Left cardiac atrium (tissue), 4 donors: Measurements from ENCODE around the gene LRMDA. TPM values are rescaled to one million over a fixed set of nuclear protein-coding genes. Genes with fewer than 3 reads are reported as not detected.
A peak's percentile ranks its signal among the peaks of the same experiment; 100 is the strongest.

Source experiments
- ATAC-seq, 2 donors: fragments of 200-7000 bp; cut with Tn5 transposase; one replicate each; pipeline ENCODE4 v1.9.1; 2020; ENCODE audit warnings: mild to moderate bottlenecking in 2 of 2, moderate library complexity in 2 of 2
- DNase-seq: peaks from one replicate; pipeline ENCODE4 v3.0.0-alpha.2; 2020
- intact Hi-C, 2 donors: fragments of 100-400 bp; cut with DNase I; formaldehyde crosslinking; loops; one replicate each; pipeline versions ENCODE4 v1.14.1 to v1.15.1; 2022 to 2023
- total RNA-seq, 2 donors: library from RNA; stranded (reverse); fragmentation: NEBNext Ultra II Directional; extraction: Animal tissue kit (Norgen Biotek cat#: 25700); gene quantifications; one replicate each; pipeline ENCODE4 v1.2.1, GENCODE V29; 2021
- donor health status: DM: no; HTN: yes; CAD: no.
- donor health status: DM: no; HTN: yes; CAD: no; lungs with severe emphysema.
- donor health status: DM: yes; HTN: yes; CAD: no.
- donor health status: Dilated cardiomyopathy.

LRMDA gene
- total RNA-seq, 2 donors from 2014 or later: 40.6 to 57.8 TPM

DNA sequence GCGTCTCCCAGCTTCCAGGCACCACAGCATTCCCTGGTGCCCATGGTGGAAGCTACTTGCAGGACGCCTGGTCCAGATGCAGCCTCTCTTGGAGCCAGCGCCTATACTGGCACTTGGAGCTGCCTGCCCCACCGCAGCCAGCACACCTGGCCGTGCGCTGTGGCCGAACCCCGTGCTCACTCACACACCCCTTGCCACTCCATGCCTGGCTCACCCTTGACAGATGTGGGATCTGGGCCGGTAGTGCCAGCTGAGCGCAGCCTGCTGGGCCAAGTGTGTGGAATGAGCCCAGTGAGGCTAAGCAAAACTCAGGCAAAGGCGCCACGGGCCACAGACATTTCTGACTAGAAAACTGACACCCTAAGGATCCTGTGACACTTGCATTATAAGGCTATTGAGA lies 884.8 kb downstream of the LRMDA start:
- ATAC-seq (no peak), DNase-seq (no peak)
- intact Hi-C loops: no loop called here

DNA sequence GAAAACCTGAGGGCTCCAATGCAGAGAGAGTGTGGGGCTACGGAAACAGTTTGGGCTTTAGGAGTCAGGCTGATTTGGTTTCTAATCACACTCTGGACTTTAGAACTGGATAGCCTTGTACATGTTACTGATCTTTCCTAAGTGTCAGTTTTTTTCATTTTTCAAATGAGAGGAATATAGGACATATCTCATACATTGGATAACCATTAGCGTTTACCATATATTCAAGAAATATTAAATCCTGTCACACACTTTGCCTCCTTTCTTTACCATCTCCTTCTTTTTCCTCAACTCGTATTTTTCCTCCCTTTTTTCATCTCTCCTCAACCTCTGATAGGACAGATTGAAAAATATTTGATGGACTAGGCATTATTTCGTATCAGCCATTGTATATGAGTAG lies 885.7 kb downstream of the LRMDA start:
- DNase-seq (no peak), ATAC-seq (no peak)
- intact Hi-C loops: no loop called here

DNA sequence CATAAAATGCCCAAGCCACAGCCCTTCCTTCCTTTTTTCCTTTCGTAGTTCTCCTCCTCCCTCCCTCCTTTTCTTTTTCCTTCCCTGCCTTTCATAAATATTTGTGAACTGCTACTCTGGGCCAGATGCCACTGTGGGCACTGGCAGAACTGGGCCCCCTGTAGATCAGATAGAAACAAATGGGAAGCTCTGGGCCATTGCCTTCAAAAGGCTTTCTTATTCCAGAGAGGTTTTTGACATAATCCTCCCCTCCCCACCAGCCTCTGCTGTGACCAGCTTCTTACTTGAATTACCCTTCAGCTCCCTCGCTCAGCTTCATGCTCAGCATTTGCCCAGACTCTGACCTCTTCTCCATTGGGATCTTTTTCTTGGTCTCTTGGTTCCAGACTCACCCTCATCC lies 886.8 kb downstream of the LRMDA start:
- intact Hi-C loops: no loop called here
- peak in 1 of 2 donors; percentile 34 for ATAC-seq
- no peak for DNase-seq

DNA sequence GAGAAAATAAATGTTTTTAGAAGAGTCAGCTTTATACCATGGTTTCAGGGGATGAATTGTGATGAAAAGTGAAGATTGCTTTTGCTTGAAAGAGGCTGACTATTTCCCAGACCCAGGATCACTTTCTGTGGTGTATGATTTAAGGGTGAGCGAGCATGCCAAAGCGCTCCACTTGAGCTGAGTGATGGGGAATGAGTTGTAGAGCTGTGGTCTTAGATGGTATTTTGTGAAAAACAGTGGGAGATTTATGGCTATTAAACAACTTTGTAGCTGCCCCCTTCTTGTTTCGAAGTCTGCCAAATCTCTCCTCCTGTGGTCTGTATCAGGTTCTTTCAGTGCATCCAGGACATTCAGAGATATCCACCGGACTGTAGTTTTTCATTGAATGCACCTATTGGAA lies 888.2 kb downstream of the LRMDA start:
- no peak for DNase-seq
- intact Hi-C loops: loop anchor here in 1 of 2 donors (10.0 kb wide), 1 partner anchor 95 kb away; no protein-coding TSS in a partner anchor
- ATAC-seq: no peak

DNA sequence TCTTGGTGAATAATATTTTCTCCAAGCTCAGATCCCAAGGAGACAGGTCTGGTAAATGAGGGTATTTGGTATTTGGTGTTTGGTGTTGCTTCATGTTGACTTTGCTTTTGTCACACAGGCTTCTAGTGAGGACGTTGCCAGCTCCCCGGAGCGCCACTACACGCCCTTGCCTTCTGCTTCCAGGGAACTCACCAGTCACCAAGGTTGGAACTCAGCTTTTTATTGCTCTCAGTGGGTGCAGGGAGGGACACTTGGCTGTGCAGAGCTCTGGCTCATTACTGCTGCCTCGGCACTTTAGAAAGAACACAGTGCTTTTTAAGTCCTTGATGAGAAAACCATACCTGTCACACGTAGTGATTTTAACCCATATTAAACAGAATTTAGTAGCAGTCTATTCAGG lies 892.9 kb downstream of the LRMDA start:
- intact Hi-C loops: loop anchor here in 1 of 2 donors (10.0 kb wide), 1 partner anchor 91 kb away; no protein-coding TSS in a partner anchor
- DNase-seq (peak; percentile 55), ATAC-seq (peak; percentile 82 to 93)

DNA sequence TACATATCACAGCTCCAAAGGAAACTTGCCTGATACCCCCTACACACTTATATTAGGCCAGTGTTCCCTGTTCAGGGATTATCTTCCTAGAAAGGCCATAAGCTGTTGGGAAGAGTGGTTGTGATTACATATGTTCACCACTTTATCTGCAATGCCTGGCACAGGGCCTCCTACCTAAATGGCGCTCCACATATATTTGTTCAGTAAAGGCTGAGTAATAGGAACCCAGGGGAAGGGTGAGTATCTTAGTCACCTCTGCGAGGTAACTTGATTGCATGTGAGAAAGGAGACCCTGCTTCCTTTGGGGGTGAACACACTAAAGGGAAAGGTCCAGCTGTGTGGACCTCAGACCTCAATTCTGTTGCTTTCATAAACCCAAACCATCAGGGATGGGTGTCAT lies 896.0 kb downstream of the LRMDA start:
- ATAC-seq (no peak), DNase-seq (no peak)
- intact Hi-C loops: loop anchor here in 1 of 2 donors (10.0 kb wide), 1 partner anchor 87 kb away; no protein-coding TSS in a partner anchor

DNA sequence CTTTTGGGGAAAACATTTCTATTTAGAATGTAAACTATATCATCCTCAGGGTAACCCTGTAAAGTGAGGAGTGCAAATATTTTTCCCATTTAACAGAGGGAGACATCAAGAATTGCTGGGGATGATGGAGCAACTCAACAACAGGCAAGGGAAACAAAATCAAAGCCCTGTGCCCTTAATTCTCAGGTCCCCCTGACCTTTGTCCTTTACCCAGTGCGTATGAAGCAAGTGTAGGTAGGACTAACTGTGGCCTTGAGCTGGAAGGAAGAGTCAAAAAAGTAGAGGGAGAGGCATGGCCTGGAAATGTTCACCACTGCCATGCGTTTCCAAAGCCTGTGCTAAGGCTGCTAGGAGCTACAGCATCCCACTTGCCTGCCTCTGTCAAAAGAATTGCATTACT lies 896.9 kb downstream of the LRMDA start:
- ATAC-seq: no peak
- intact Hi-C loops: loop anchor here in 1 of 2 donors (10.0 kb wide), 1 partner anchor 86 kb away; no protein-coding TSS in a partner anchor
- no peak for DNase-seq

DNA sequence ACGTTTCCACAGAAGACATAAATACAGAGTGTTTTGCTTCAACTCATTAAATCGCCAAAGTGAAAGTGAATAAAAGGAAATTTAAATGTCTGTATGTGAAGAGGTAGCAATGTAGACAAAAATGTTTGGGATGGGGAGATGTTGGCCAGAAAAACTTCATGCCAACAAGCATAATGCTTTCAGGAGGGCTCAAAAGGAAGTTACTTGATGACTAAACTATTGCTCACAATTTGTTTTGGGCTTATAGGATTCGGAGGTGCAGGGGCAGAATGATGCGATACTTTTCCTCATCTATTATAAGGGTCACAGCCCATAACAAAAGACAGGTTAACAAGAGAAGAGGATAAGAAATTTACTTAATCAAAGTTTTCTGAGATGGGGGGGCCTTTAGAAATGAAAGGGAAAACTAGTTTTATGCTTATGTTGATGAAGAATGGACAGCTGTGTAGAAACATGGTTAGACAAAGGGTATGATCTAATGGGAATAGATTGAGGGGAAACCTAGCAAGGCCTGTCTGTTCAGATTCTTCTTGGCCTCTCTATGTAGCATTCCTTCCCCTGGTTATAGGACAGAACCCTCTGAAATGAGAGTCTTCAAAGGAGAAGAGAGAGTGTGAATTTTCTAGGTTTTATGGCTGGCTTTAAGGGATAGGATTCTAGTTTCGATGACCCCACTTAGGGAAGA lies 898.6 kb downstream of the LRMDA start:
- DNase-seq: no peak
- intact Hi-C loops: loop anchor here in 1 of 2 donors (10.0 kb wide), 1 partner anchor 85 kb away; no protein-coding TSS in a partner anchor
- no peak for ATAC-seq

DNA sequence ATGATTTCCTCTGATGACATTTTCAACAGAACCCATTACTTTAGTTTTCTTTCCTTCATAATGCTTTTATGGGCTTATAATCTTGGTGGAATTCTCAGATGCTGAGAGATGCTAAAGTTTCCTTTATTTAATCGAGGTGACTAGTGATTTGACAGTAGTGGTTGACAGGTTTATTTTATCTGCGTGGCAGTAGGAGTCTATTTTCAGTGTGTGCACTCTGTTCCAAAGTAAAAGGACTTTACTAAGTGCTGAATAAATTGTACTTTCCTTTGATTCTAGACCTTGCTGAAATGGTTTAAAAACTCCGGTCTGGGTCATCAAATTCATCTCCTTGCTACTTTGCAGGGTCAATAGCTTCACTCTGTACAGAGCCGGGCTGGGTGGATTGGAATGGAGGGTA lies 900.3 kb downstream of the LRMDA start:
- DNase-seq (no peak), ATAC-seq (peak in 1 of 2 donors; percentile 18)
- intact Hi-C loops: no loop called here

DNA sequence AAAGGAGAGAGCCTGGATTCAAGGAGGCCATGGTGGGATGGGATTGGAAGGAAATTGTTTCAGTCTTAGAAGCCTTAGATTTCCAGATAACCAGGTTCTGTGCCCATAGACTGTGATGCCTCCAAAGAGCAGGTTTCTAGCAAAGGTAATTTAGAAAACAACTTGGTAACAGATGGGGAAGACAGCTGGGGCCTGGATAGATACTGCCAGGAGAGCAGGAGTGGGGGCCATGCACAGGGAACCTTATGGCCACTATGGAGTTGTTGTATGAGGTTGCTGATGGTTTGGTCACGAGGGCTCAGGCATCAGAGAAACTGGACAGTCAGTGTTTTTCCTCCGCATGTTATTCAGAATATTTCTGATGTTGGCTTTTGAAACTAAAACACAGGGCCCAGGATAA lies 901.9 kb downstream of the LRMDA start:
- intact Hi-C loops: no loop called here
- no peak for ATAC-seq
- no peak for DNase-seq

DNA sequence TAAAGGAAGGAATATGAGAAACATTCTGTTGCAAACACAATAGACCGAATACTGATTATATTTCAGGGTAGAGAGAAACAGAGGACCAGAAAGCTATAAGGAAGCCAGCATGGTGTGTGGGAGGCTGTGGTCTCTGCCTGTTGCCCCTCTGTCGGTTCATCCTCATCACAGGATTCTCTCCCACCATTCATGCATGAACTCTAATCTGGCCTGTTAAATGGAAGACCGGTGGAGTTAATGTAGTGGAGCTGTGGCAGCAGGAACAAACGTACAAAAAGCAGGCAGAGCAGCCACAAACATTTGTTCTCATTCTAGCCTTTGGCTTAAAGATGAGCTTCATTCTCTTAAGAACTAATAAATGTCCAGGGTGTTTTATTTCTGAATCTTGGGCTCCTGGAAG lies 902.4 kb downstream of the LRMDA start:
- ATAC-seq (no peak), DNase-seq (no peak)
- intact Hi-C loops: no loop called here

DNA sequence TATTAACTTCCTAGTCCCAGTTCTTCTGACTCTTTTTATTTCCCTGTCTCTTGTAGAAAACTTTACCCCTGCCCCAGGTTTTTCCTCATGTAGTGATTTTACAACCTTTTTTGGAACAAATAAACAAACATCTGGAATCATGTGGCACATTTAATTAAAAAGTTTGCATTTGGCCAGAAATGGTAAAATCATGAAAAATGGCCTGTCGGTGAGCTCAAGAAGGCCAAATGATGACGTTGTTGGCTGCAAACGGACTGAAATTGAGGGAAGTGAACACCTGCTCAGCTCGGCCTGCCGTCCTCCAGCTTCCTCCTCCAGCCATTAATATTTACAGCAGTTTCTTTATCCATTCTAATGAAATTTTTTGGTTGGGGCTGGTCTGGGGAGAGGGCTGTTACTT lies 902.8 kb downstream of the LRMDA start:
- no peak for DNase-seq
- intact Hi-C loops: no loop called here
- no peak for ATAC-seq

DNA sequence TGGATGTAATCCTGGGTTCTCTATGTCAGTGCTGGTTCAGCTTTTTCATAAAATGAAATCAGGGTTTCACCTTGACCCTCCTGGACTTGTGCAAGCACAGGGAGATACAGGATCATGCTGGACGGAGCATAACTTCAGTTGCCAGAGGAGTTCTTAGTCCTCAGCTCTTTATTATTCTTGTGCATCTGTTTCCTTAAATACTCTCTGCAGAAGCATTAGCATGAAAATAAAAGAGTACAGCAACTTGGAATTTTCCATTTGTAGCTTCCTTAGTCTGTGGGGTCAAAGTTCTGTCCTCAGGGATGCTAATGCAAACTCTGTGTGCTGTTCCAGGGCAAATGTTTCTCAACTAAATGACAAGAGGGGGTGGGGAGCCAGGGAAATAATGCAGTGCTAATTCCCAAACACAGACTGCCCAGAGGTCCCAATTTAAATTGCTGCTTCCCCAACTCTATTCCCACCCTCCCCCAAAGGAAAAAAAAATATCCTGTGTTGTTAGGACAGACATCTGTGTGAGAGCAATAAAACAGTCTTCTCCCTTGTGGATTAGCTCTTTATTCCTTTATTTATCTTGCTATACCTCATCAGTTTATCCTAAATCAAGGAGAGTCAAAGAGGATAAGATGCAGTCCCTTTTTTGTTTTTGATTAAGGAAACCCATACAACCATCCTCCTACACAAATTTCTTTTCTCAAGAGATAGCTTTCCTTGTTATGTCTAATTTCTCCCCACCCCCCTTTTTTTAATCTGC lies 905.0 kb downstream of the LRMDA start:
- ATAC-seq (peak; percentile 34 to 57), DNase-seq (no peak)

DNA sequence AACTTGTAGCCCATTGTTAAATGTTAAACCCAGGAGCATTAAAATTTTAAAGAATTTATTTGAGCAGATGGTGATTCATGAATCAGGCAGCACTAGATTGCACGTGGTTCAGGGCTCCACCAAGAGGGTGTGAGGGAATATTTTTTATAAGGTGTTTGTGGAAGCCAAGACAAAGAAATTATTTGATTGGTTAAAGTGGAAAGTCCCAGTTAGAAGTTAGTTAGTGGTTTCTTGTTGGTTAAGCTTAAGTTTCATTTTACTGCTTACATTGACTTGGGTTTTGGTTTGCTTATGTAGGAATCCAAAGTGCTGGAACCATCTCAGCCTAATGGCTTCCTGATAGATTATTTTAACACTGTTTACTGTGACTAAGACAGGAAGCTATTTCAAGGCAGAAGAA lies 906.2 kb downstream of the LRMDA start:
- intact Hi-C loops: no loop called here
- DNase-seq (no peak), ATAC-seq (no peak)

More for the DNA sequence above, 905.0 kb downstream of the LRMDA start:
- intact Hi-C loops: no loop called here

DNA sequence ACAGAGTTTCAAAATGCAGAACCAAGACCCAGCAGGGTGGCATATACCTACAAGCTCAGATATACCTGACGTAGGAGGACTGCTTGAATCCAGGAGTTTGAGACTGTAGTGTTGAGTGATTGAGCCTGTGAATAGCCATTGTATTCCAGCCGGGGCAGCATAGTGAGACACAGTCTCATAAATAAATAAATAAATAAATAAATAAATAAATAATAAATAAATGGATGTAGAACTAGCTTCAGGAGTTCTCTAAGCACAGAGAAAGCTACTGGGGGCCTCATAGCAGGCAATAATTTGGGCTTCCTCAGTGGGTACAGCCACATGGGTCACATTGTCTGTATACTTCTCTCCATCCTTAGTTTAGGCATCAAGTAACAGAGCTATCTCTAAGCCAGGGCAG lies 906.8 kb downstream of the LRMDA start:
- intact Hi-C loops: no loop called here
- ATAC-seq: no peak

DNA sequence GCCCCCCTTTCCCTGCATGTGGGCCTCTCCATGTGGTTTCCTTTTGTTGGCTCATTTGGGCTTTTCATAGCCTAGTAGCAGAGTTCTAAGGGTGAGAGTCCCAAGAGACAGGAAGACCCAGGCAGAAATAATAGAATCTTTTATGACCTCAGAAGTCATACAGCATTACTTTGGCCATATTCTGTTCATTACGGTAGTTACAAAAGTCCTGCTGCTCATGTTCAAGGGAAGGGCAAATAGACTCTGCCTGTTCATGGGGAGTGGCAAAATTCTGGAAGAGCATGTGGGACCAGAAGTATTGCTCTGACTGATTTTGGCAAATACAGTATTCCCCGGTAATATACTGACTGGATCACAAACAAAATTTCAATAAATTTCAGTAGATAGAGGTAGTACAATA lies 910.3 kb downstream of the LRMDA start:
- DNase-seq: no peak
- intact Hi-C loops: no loop called here
- no peak for ATAC-seq

More for the DNA sequence above, 906.8 kb downstream of the LRMDA start:
- no peak for DNase-seq

DNA sequence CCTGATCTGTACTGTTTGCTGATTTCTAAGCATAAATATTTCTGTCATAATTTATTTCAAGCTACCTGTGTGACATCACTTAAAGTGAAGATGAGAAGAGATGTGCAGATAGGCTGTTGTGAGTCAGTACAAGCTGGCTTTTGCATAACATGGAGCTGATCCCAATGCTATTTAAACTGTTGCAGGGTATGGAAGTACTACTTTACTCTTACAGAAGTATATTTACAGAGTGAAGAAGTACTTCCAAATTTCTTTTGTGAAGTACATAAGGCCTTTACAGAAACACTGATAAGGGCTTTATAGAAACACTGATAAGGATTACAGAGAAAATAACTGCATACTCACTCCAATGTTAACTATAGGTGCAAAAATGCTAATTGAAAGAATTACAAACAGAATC lies 911.6 kb downstream of the LRMDA start:
- no peak for ATAC-seq
- no peak for DNase-seq
- intact Hi-C loops: no loop called here

DNA sequence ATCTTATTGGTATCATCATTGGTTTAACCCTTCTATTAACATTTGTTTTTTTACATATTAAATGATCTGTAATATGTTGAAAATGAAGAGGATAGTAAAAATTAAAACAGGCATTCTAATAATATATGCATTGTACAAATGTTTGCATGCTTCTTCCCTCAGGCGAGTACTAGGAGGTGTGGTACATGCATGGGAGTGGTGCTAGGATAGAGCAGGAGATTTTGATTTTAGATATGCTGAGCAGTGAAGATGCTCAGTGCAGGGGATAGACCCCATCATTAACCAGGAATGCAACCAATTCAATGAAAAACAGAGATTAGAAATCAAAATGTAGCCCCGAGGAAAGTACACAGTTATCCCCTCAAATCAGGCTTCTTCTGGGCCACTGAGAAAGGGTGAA lies 916.4 kb downstream of the LRMDA start:
- DNase-seq (no peak), ATAC-seq (no peak)
- intact Hi-C loops: no loop called here

DNA sequence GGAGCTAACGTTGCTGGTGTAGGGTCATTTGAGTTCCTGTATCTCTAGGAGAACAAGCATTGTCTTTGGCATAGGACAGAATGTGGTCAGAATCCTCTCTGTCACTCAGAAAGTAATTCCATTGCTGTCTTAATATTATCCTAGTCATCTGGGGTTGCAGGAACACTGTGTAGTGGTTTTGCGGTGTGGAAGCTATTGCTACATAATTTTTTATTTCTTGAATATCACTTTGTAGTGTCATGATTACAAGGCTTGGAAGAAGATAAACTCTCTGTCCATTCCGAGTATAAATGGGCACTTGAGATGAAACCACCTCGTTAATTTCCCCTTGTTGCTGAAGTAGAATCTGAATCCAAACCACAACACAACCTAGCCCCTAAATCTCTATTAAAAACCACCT lies 919.2 kb downstream of the LRMDA start:
- no peak for DNase-seq
- no peak for ATAC-seq
- intact Hi-C loops: no loop called here

DNA sequence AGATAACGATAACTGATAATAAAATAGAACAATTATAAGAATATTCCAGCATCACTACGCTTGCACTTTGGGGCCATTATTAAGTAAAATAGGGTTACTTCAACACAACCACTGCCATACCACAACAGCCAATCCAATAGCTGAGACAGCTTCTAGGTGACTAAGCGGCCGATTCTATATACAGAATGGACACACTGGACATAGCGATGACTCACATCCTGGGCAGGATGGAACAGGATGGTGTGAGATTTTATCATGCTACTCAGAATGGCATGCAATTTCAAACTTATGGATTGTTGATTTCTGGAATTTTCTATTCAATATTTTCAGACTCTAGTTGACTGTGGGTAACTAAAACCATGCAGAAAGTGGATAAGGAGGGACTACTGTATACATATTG lies 920.9 kb downstream of the LRMDA start:
- ATAC-seq (peak in 1 of 2 donors; percentile 25), DNase-seq (no peak)
- intact Hi-C loops: no loop called here
